Measurements from ENCODE around the gene DGKD.

The DGKD gene

GRCh38 chr2:233487748-233488345 is 133.6 kb downstream of the DGKD start:
- no peak for ATAC-seq (replicated peaks)
- no peaks in the 10 kb centered on the region for H3K27me3 Mint-ChIP-seq
- DNase-seq: no peak
- H3K27ac Mint-ChIP-seq: no peak overlapping the region
- peaks cover 24 to 53% of the 10 kb centered on the region in 2 donors for H3K36me3 Mint-ChIP-seq
- peaks cover 0 to 4% of the 10 kb centered on the region in 2 donors for H3K4me1 Mint-ChIP-seq
- no peak overlapping the region for H3K4me3 Mint-ChIP-seq
- H3K9me3 Mint-ChIP-seq: no peaks in the 10 kb centered on the region

GRCh38 chr2:233489143-233489542 is 134.8 kb downstream of the DGKD start:
- Mint-ChIP-seq H3K27ac (no peak overlapping the region), H3K4me1 (no peaks in the 10 kb centered on the region), H3K9me3 (no peaks in the 10 kb centered on the region), H3K36me3 (peaks cover 20 to 52% of the 10 kb centered on the region in 2 donors), H3K4me3 (no peak overlapping the region), H3K27me3 (no peaks in the 10 kb centered on the region)
- DNase-seq (no peak), ATAC-seq (replicated peaks) (no peak)

GRCh38 chr2:233489666-233490065 is 135.4 kb downstream of the DGKD start:
- DNase-seq (no peak), ATAC-seq (replicated peaks) (no peak)
- no peaks in the 10 kb centered on the region for H3K9me3 Mint-ChIP-seq
- H3K4me3 Mint-ChIP-seq: no peak overlapping the region
- H3K27me3 Mint-ChIP-seq: no peaks in the 10 kb centered on the region
- no peaks in the 10 kb centered on the region for H3K4me1 Mint-ChIP-seq
- H3K36me3 Mint-ChIP-seq: peaks cover 17 to 48% of the 10 kb centered on the region in 2 donors
- peak overlapping the region; percentile 42 for H3K27ac Mint-ChIP-seq

GRCh38 chr2:233490831-233491230 is 136.5 kb downstream of the DGKD start:
- H3K4me3 Mint-ChIP-seq: no peak overlapping the region
- H3K27ac Mint-ChIP-seq: no peak overlapping the region
- ATAC-seq (replicated peaks): no peak
- no peaks in the 10 kb centered on the region for H3K9me3 Mint-ChIP-seq
- peaks cover 19 to 46% of the 10 kb centered on the region in 2 donors for H3K36me3 Mint-ChIP-seq
- H3K27me3 Mint-ChIP-seq: no peaks in the 10 kb centered on the region
- H3K4me1 Mint-ChIP-seq: no peaks in the 10 kb centered on the region
- DNase-seq: no peak

GRCh38 chr2:233491326-233491725 is 137.0 kb downstream of the DGKD start:
- Mint-ChIP-seq H3K36me3 (peaks cover 20 to 42% of the 10 kb centered on the region in 2 donors), H3K27me3 (no peaks in the 10 kb centered on the region), H3K4me3 (no peak overlapping the region), H3K4me1 (no peaks in the 10 kb centered on the region), H3K9me3 (no peaks in the 10 kb centered on the region), H3K27ac (no peak overlapping the region)
- no peak for DNase-seq
- no peak for ATAC-seq (replicated peaks)

GRCh38 chr2:233492078-233492477 is 137.8 kb downstream of the DGKD start:
- no peak for DNase-seq
- H3K9me3 Mint-ChIP-seq: no peaks in the 10 kb centered on the region
- peaks cover 20 to 42% of the 10 kb centered on the region in 2 donors for H3K36me3 Mint-ChIP-seq
- H3K27ac Mint-ChIP-seq: no peak overlapping the region
- H3K27me3 Mint-ChIP-seq: no peaks in the 10 kb centered on the region
- H3K4me3 Mint-ChIP-seq: no peak overlapping the region
- H3K4me1 Mint-ChIP-seq: peaks cover 2% of the 10 kb centered on the region in 2 donors
- ATAC-seq (replicated peaks): no peak

GRCh38 chr2:233492751-233493150 is 138.5 kb downstream of the DGKD start:
- Mint-ChIP-seq H3K4me3 (no peak overlapping the region), H3K27ac (no peak overlapping the region), H3K36me3 (peaks cover 23 to 43% of the 10 kb centered on the region in 2 donors), H3K4me1 (peaks cover 7 to 9% of the 10 kb centered on the region in 2 donors), H3K27me3 (no peaks in the 10 kb centered on the region), H3K9me3 (no peaks in the 10 kb centered on the region)
- ATAC-seq (replicated peaks) (no peak), DNase-seq (no peak)

- Mint-ChIP-seq H3K9me3 (no peaks in the 10 kb centered on the region), H3K27me3 (no peaks in the 10 kb centered on the region), H3K4me1 (peaks cover 13 to 19% of the 10 kb centered on the region in 2 donors), H3K36me3 (peaks cover 16 to 39% of the 10 kb centered on the region in 2 donors), H3K4me3 (no peak overlapping the region), H3K27ac (no peak overlapping the region)
- DNase-seq (no peak), ATAC-seq (replicated peaks) (no peak)
Measured at GRCh38 chr2:233495503-233496496, 141.5 kb downstream of the DGKD start.

- peaks cover 13 to 19% of the 10 kb centered on the region in 2 donors for H3K4me1 Mint-ChIP-seq
- H3K27ac Mint-ChIP-seq: peak overlapping the region; percentile 76
- DNase-seq: no peak
- H3K4me3 Mint-ChIP-seq: peak overlapping the region; percentile 21 to 37
- peak; percentile 79 to 82 for ATAC-seq (replicated peaks)
- H3K36me3 Mint-ChIP-seq: peaks cover 30 to 51% of the 10 kb centered on the region in 2 donors
- peaks cover 10% of the 10 kb centered on the region in 2 donors for H3K9me3 Mint-ChIP-seq
- H3K27me3 Mint-ChIP-seq: no peaks in the 10 kb centered on the region
Measured at GRCh38 chr2:233497692-233498091, 143.4 kb downstream of the DGKD start.

- peak; percentile 89 to 91 for ATAC-seq (replicated peaks)
- peaks cover 12 to 13% of the 10 kb centered on the region in 2 donors for H3K9me3 Mint-ChIP-seq
- H3K27ac Mint-ChIP-seq: peak overlapping the region; percentile 76
Measured at GRCh38 chr2:233498126-233498525, 143.8 kb downstream of the DGKD start.

GRCh38 chr2:233499928-233500327 is 145.6 kb downstream of the DGKD start:
- H3K4me3 Mint-ChIP-seq: no peak overlapping the region
- no peak for DNase-seq
- no peak for ATAC-seq (replicated peaks)
- H3K9me3 Mint-ChIP-seq: peaks cover 20 to 23% of the 10 kb centered on the region in 2 donors
- no peaks in the 10 kb centered on the region for H3K27me3 Mint-ChIP-seq
- peaks cover 20 to 25% of the 10 kb centered on the region in 2 donors for H3K4me1 Mint-ChIP-seq
- peaks cover 42 to 66% of the 10 kb centered on the region in 2 donors for H3K36me3 Mint-ChIP-seq
- no peak overlapping the region for H3K27ac Mint-ChIP-seq

More at GRCh38 chr2:233498126-233498525, 143.8 kb downstream of the DGKD start:
- H3K27me3 Mint-ChIP-seq: no peaks in the 10 kb centered on the region
- H3K4me3 Mint-ChIP-seq: peak overlapping the region; percentile 21 to 37
- peaks cover 13 to 19% of the 10 kb centered on the region in 2 donors for H3K4me1 Mint-ChIP-seq
- DNase-seq: no peak
- peaks cover 31 to 52% of the 10 kb centered on the region in 2 donors for H3K36me3 Mint-ChIP-seq

GRCh38 chr2:233501198-233502076 is 147.1 kb downstream of the DGKD start:
- peak in 1 of 2 donors; percentile 25 for ATAC-seq (replicated peaks)
- H3K27ac Mint-ChIP-seq: no peak overlapping the region
- no peaks in the 10 kb centered on the region for H3K27me3 Mint-ChIP-seq
- H3K36me3 Mint-ChIP-seq: peaks cover 52 to 76% of the 10 kb centered on the region in 2 donors
- peaks cover 22 to 25% of the 10 kb centered on the region in 2 donors for H3K4me1 Mint-ChIP-seq
- H3K9me3 Mint-ChIP-seq: peaks cover 27 to 29% of the 10 kb centered on the region in 2 donors
- DNase-seq: no peak
- H3K4me3 Mint-ChIP-seq: no peak overlapping the region

GRCh38 chr2:233503481-233503880 is 149.2 kb downstream of the DGKD start:
- DNase-seq (no peak), ATAC-seq (replicated peaks) (no peak)
- no peaks in the 10 kb centered on the region for H3K27me3 Mint-ChIP-seq
- H3K4me3 Mint-ChIP-seq: no peak overlapping the region
- H3K4me1 Mint-ChIP-seq: peaks cover 8 to 10% of the 10 kb centered on the region in 2 donors
- no peak overlapping the region for H3K27ac Mint-ChIP-seq
- H3K36me3 Mint-ChIP-seq: peaks cover 55 to 75% of the 10 kb centered on the region in 2 donors
- H3K9me3 Mint-ChIP-seq: peaks cover 27 to 29% of the 10 kb centered on the region in 2 donors

Measured in stimulated activated naive B cell treated with anti-CD40 and anti-IgM and Interleukin-4, amounts not matched to agents 10 μg/mL and 1 μg/mL and 100 μg/mL, for 72 hours (primary cell).